Psoas muscle (tissue), 8 donors: ENCODE results near the gene BARHL2. TPM values are rescaled to one million over a fixed set of nuclear protein-coding genes. Genes with fewer than 3 reads are reported as not detected.

Experiments used
- ATAC-seq, 4 donors: fragments of 200-7000 bp; cut with Tn5 transposase; one replicate each; pipeline ENCODE4 v1.9.1; 2020; ENCODE audit warnings: moderate library complexity in 3 of 4, mild to moderate bottlenecking in 2 of 4
- DNase-seq, 2 donors: peaks; one replicate each; pipeline ENCODE4 v3.0.0-alpha.2; 2020
- H3K27ac ChIP-seq: fragments of 200-600 bp; one replicate; pipeline ENCODE4 v1.8.0; 2022
- H3K27me3 ChIP-seq, 3 donors: fragments of 200-600 bp in 1 of 3; one replicate each; pipeline versions ENCODE4 v1.6.1 to v1.8.0; 2013 to 2022; ENCODE audit warnings: low read length in 2 of 3, mild to moderate bottlenecking in 2 of 3, moderate library complexity in 1 of 3; ENCODE audit not compliant: insufficient read depth in 3 of 3
- H3K36me3 ChIP-seq, 2 donors: fragments of 200-600 bp in 1 of 2; one replicate each; pipeline versions ENCODE4 v1.6.1 to v1.8.0; 2013 to 2022; ENCODE audit warnings: low read depth in 1 of 2, mild to moderate bottlenecking in 1 of 2, moderate library complexity in 1 of 2; ENCODE audit not compliant: insufficient read depth in 1 of 2
- H3K4me1 ChIP-seq: fragments of 200-600 bp; one replicate; pipeline ENCODE4 v1.8.0; 2022
- H3K4me3 ChIP-seq: fragments of 200-600 bp; one replicate; pipeline ENCODE4 v1.8.0; 2022; ENCODE audit warnings: mild to moderate bottlenecking
- H3K9me3 ChIP-seq: fragments of 200-600 bp; one replicate; pipeline ENCODE4 v1.8.0; 2022
- WGBS, 3 donors: extraction: QIAGEN DNeasy Blood & Tissue Kit; methylation state at CpG; one replicate each; pipeline versions ENCODE4 v1.1.6 to v1.1.7; 2013; 5-methylcytosine and 5-hydroxymethylcytosine counted together
- intact Hi-C, 2 donors: fragments of 100-400 bp; cut with DNase I; formaldehyde crosslinking; loops; one replicate each; pipeline versions ENCODE4 v1.11.0 to v1.14.2; 2022
- polyA plus RNA-seq, 3 donors: library from polyadenylated mRNA; stranded (reverse); fragments of 200-250 nt; gene quantifications; one replicate each; pipeline ENCODE4 v1.2.3, GENCODE V29; 2013
- total RNA-seq, 4 donors: library from RNA; stranded (reverse); fragmentation: NEBNext Ultra II Directional in 2 of 4; extraction: Animal tissue kit (Norgen Biotek cat#: 25700) in 2 of 4; gene quantifications; one replicate each; pipeline versions ENCODE4 v1.2.1 to v1.2.4, GENCODE V29; 2021 to 2023
- TF ChIP-seq, protein P1 (sequence below): fragments of 200-600 bp; IDR thresholded peaks from one replicate; pipeline ENCODE4 v1.8.0; 2022; ENCODE audit warnings: antibody characterized with exemption
- donor health status: healthy with polysubstance abuse.
- donor health status: DM: no; HTN: no; CAD: no; lungs with moderate emphysema.
- donor health status: Bipolar disorder and iron deficiency.
- donor health status: healthy.
- donor health status: DM: yes; HTN: yes; CAD: no.
- donor health status: DM: no; HTN: no; CAD: no.
- donor health status: DM: no; HTN: no; CAD: no.
- donor health status: DM: yes; HTN: yes; CAD: no.

Gene BARHL2
- total and polyA plus RNA-seq, 7 donors: not detected

DNA sequence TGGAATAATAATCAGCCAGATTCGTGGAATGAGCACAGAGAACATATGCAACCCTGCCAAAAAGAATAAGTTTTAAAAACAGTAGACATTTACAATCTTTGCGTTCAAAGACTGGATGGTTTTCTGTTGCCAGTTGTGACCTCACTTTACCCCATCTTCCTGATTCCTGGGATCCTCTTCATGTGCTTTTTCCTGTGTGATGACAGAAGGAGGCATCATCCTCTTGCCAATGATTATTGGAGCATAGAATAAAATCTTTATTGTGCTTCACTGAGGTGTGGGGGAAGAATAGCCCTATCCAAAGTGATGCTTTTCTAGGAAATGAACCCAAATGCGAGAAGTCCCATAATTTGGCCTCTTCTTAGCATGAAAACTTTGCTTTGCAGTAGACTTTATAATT is 15.0 kb upstream of the BARHL2 start:
- H3K27ac ChIP-seq: no peak overlapping the region
- H3K4me3 ChIP-seq: no peak overlapping the region
- DNase-seq (no peak), ATAC-seq (no peak)
- H3K27me3 ChIP-seq: peaks cover 7 to 91% (median 23%) of the 10 kb centered on the region in 3 donors
- WGBS, 3 donors: 40 to 52% (median 41%) methylated on average over 3 of the region's 3 CpGs
- H3K9me3 ChIP-seq: no peaks in the 10 kb centered on the region
- TF ChIP-seq, protein P1, sequence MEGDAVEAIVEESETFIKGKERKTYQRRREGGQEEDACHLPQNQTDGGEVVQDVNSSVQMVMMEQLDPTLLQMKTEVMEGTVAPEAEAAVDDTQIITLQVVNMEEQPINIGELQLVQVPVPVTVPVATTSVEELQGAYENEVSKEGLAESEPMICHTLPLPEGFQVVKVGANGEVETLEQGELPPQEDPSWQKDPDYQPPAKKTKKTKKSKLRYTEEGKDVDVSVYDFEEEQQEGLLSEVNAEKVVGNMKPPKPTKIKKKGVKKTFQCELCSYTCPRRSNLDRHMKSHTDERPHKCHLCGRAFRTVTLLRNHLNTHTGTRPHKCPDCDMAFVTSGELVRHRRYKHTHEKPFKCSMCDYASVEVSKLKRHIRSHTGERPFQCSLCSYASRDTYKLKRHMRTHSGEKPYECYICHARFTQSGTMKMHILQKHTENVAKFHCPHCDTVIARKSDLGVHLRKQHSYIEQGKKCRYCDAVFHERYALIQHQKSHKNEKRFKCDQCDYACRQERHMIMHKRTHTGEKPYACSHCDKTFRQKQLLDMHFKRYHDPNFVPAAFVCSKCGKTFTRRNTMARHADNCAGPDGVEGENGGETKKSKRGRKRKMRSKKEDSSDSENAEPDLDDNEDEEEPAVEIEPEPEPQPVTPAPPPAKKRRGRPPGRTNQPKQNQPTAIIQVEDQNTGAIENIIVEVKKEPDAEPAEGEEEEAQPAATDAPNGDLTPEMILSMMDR: no peak
- no peaks in the 10 kb centered on the region for H3K36me3 ChIP-seq
- H3K4me1 ChIP-seq: peaks cover 12% of the 10 kb centered on the region
- intact Hi-C loops: no loop called here

DNA sequence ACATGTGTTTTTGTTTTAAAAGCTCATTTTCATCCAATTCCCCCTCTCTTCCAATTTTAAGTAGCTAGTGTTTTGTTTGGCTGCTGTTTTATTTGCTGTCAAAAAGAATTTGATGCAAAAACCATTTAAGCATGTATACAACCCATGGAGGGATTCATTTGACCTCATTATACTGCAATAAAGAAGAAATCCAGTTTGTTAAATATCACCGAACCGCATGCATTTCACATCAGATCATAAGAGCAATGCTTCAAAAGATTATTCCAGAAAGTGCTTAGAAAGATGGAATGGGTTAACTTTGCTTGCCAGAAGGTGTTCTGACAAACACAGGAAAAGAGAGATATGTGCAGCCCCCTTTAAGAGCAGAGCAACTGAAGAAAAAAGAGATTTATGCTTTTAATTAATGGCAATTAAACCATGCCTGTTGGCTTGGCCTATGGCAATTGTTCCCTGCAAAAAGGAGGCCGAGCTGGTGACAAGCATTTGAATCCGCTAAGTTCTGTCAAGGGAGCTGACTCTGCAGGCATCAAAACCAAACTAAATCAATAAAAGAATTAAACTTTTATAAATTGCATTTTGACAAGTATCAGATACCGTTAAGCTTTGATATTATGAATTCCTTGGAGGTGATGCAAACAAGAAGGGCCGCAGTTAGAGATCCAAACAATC is 14.4 kb upstream of the BARHL2 start:
- DNase-seq: no peak
- no peak for ATAC-seq
- Histone ChIP-seq H3K9me3 (no peaks in the 10 kb centered on the region), H3K4me3 (no peak overlapping the region), H3K27me3 (peaks cover 7 to 94% (median 27%) of the 10 kb centered on the region in 3 donors), H3K4me1 (peaks cover 12% of the 10 kb centered on the region), H3K27ac (no peak overlapping the region), H3K36me3 (no peaks in the 10 kb centered on the region)
- intact Hi-C loops: no loop called here
- TF ChIP-seq, protein P1: no peak
- 38 to 58% (median 50%) methylated on average over 6 of the region's 6 CpGs for WGBS, 3 donors

DNA sequence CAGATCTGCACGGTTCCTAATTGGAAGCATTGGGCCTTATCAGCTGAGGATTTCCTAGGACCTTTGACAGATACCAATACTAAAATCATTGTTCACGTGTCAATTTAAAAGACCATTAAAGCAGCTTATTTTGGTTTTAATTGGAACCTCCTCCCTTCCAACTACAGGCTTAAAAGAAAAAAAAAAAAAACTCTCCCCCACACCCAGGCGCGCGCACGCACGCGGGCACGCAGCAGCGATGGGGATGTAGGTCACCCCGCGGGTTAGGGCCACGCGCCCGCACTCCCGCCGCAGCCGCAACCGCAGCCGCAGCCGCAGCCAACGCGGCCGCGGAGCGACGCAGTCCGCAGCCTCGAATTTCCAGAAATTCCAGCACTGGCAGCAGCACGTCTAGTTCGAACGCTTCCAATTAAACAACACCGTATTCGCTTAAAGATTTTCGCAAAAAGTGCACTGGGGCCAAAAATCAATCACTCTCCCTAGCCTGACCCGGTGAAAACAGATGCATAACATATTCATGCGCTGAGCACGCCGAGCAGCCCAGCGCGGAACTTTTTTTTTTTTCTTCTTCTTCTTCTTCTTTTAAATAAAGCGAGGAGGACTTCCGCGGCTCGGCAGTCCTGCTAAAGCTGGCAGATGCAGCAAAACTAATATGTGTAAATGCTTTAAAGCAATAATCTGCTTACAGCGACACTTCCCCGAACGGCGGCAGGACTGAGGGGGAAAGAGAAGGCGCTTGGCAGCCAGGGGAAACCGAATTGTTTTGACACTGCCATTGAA is 13.3 kb upstream of the BARHL2 start:
- Histone ChIP-seq H3K27me3 (peaks cover 7 to 94% (median 38%) of the 10 kb centered on the region in 3 donors), H3K4me3 (peak overlapping the region; percentile 44), H3K27ac (no peak overlapping the region), H3K9me3 (no peaks in the 10 kb centered on the region), H3K4me1 (peaks cover 21% of the 10 kb centered on the region), H3K36me3 (no peaks in the 10 kb centered on the region)
- ATAC-seq (no peak), DNase-seq (no peak)
- intact Hi-C loops: no loop called here
- whole genome bisulfite sequencing, 3 donors: 3 to 5% (median 4%) methylated on average over 51 of the region's 51 CpGs
- TF ChIP-seq, protein P1: no peak

DNA sequence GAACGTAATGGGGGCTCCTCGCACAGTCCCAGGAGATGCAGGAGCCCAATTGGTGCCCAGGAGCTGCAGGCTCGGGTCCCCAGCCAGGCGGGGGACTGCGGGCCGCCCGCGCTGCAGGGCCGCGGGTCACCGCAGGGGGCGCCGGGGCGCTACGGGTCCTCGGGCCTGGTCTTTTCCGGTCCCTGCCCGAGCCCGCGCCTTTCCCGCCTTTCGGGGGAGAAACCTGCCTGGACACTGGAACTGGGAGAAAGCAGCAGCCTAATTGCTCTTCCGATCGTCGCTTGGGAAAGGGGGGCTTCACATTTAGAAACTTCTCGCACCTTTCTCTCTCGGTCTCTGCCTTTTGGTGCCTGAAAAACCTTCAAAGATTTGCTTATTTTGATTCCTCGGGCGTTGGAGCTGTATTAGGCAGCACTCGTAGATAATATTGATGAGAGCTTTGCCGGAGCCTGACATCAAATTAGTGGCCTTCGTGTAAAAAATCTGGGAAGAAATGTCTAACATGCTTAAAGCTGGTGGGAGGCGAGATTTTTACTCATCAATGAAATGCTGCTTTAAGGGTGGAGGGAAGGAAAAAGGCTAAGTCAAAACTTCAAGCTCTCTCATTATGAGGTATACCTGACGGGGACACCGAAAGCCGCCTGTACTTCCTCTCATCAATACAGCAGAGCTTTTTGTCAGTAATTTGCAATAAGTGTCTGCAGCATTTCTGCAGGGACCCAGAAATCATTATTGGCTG is 12.6 kb upstream of the BARHL2 start:
- Histone ChIP-seq H3K27me3 (peaks cover 7 to 99% (median 46%) of the 10 kb centered on the region in 3 donors), H3K4me1 (peaks cover 26% of the 10 kb centered on the region), H3K36me3 (no peaks in the 10 kb centered on the region), H3K27ac (no peak overlapping the region), H3K9me3 (no peaks in the 10 kb centered on the region), H3K4me3 (no peak overlapping the region)
- TF ChIP-seq, protein P1: peak; percentile 16
- ATAC-seq (no peak), DNase-seq (no peak)
- WGBS, 3 donors: 18 to 21% (median 20%) methylated on average over 36 of the region's 36 CpGs
- intact Hi-C loops: loop anchor here in 1 of 2 donors (10.0 kb wide), 1 partner anchor 435 kb away; no protein-coding TSS in a partner anchor
